ENCODE measurements around the gene SLIT1.
"Not testable (repeated sequence)": the region's sequence is repeated elsewhere in the genome, so short reads cannot be mapped to it uniquely, and the experiment has no call there.

The SLIT1 gene

DNA sequence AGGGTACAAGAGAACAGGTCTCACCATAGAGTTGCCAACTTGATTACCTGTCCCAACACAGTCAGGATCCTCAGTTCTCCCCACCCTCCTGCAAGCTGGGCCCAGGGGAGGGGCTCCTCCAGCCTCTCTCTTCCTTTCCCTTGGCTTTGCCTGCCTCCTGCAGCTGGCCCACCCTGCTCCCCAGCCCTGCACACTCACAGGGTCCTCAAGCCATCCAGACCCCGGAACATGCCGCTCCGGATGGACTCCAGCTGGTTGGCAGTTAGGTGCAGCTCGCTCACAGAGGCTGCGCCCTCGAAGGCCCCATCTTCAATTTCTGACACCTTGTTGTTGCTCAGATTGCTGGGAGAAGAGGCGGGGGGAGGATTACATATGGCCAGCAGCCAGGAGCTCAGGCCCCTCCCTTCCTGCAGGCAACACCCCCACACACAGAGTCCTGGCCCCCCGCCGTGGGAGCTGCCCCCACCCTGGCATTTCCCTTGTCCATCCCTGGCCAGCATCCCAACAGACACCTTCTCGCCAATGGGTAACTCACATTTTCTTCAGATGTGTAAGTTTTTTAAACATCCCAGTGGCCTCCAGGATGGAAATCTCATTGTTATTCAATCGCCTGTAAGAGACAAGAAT lies 139.2 kb downstream of the SLIT1 start:
- DNase-seq (ENCODE audit: low read depth in 2 of 2) = no peak

- DNase-seq (ENCODE audit: low read depth in 2 of 2) = no peak
Observed at GRCh38 chr10:97043563-97043855, 142.2 kb downstream of the SLIT1 start.

- DNase-seq (ENCODE audit: low read depth in 2 of 2) = no peak
Observed at GRCh38 chr10:97042716-97043562, 142.8 kb downstream of the SLIT1 start.

DNA sequence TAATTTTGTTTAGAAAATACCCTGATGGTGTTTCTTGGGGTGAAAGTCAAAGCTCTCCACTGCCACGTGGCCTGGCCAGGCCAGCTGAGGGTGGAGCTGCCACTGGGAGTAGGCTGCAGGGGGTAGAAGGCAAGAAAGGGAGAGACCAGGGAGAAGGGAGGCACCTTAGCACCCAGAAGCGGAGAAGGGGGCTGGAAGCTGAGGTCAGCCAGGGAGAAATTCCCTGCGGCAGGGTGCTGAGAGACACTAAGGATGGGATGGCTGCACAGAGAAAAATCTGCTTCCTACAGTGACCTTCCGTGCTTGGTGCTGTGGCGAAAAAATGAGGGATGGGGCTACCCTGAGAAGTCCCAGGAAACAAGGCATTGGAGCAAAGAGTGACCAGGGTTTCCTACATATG lies 143.7 kb downstream of the SLIT1 start:
- DNase-seq (ENCODE audit: low read depth in 2 of 2) = no peak

- DNase-seq (ENCODE audit: low read depth in 2 of 2) = no peak
Observed at GRCh38 chr10:97040706-97041105, 145.1 kb downstream of the SLIT1 start.

DNA sequence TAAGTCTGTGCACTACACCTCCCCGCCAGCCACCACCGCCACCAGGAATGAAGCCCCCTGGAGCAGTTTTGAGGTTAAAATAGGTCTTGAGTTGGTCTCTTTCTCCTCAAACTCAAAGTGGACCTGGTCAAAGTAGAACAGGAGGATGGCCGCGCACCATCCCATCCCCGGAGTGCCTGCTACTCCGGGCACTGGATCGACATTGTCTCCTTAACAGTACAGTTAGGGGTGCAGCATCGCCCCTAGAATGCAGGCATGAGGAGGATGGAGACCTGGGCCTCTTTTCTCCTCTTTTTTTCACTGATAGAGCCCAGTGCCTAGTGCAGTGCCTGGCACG lies 145.5 kb downstream of the SLIT1 start:
- no peak for DNase-seq (ENCODE audit: low read depth in 2 of 2)

- DNase-seq (ENCODE audit: low read depth in 2 of 2) = no peak
Observed at GRCh38 chr10:97039538-97040247, 146.1 kb downstream of the SLIT1 start.

- no peak for DNase-seq (ENCODE audit: low read depth in 2 of 2)
Observed at GRCh38 chr10:97038688-97039087, 147.1 kb downstream of the SLIT1 start.

GRCh38 chr10:97037365-97038361 lies 148.1 kb downstream of the SLIT1 start:
- peak; percentile 55 to 71 for DNase-seq (ENCODE audit: low read depth in 2 of 2)

- DNase-seq (ENCODE audit: low read depth in 2 of 2) = no peak
Observed at GRCh38 chr10:97034958-97035769, 150.6 kb downstream of the SLIT1 start.

DNA sequence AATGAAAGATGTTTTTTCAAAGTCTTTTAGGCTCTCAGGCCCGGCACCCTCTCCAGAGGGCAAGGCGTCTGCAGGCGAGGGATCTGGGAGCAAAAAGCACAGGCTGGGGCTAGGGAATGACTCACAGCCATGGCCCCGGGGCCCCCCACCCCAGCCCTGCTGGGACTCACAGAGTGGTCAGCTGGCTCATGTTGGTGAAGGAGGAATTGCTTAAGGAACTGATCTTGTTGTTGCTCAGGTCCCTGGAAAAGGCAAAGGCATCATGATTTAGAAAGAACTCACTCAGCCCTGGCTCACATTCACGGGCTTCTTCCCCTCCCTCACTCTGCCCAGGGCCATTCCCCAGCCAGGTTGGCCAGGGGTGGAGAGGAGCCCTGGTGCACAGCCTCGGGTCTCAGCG lies 151.5 kb downstream of the SLIT1 start:
- DNase-seq (ENCODE audit: low read depth in 2 of 2) = no peak

DNA sequence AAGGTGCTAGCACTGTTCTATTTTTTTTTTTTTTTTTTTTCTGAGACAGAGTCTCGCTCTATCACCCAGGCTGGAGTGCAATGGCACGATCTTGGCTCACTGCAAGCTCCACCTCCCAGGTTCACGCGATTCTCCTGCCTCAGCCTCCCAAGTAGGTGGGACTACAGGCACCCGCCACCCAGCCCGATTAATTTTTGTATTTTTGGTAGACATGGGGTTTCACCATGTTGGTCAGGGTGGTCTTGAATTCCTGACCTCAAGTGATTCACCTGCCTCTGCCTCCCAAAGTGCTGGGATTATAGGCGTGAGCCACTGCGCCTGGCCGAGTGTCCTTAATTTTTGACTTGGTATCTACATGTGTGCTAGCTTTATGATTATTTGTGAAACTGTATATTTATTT lies 151.9 kb downstream of the SLIT1 start:
- not testable (repeated sequence) for DNase-seq (ENCODE audit: low read depth in 2 of 2)

DNA sequence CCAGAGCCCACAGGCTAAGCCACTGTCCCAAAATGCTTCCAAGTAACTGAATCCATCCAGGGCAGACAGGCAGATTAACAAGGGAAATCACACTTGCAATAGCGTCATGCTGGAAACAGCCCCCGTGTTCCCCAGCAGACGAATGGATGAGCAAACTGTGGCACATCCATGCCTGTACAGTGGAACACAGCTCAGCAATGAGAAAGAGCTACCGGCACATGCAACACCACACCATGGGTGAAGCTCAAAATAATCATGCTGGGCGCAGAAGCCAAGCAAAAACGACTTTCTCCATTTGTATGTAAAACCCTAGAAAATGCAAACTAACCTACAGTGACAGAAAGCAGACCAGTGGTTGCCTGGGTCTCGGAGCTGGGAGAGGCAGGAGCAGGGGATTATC lies 153.1 kb downstream of the SLIT1 start:
- DNase-seq (ENCODE audit: low read depth in 2 of 2) = no peak

GRCh38 chr10:97031459-97031858 lies 154.3 kb downstream of the SLIT1 start:
- no peak for DNase-seq (ENCODE audit: low read depth in 2 of 2)

DNA sequence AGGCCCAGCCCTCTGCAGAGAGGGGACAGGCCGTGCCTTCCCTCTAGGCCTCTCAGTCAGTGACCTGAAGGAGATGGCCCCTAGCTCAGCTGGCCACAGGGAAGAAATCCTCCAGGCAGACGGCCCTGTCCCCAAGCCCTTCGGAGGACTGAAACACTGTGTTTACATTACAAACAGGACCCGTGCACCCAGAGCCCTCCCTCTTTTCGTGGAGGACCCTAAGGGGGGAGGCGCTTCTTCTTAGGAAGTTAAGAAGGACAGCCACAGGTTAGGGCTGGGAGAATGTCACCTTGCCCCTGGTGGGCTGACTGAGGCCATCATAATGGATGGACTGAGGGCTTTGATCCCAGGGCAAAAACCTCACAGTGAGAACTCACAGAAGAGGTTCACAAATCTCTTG lies 154.9 kb downstream of the SLIT1 start:
- DNase-seq (ENCODE audit: low read depth in 2 of 2) = no peak

GRCh38 chr10:97029271-97029670 lies 156.5 kb downstream of the SLIT1 start:
- DNase-seq (ENCODE audit: low read depth in 2 of 2) = no peak

DNA sequence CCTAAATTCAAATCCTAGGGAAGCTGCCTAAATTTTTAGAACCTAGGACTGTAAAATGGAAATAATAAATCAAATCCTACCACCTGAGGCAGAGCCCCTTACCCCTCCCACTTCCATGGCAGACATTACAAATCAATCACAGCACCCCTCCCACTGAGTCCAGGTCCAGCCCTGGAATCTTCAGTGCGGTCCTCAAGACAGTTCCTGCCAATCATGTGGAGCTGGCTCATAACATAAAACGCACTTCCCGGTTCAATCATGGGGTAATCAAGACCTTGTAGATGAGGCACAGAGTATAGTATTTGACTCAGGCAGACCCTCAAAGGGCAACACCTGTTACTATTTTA lies 157.0 kb downstream of the SLIT1 start:
- DNase-seq (ENCODE audit: low read depth in 2 of 2) = no peak

DNA sequence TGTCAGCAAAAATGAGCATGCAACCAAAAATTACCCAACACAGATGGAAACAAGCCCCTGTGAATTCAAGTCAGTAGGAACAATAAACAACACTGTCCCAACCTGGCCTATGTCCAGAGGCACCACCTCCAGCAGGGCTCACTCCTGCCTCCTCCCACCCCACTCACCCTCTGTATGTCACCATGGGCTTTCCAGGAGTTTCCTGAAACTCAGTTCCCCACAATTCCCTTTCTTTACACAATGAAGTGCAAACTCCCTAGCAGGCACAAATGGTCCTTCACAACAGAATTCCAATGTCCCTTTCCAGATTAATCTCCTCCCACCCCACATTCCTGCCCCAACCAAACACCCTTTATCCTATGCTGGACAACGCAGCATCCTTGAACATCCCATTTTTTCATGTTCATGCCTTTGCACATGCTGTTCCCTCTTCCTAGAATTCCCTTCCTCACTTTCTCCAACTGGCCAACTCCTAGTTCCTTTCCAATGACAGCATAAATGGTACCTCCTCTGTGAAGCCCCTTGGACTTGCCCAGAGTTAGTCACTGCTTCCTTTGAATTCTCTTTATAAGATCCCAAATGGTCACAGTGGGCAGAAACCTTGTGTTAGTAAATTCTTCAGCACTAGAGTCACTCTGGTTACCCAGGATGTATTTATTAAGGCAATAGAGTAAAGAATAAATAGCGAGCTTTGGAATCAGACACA lies 157.5 kb downstream of the SLIT1 start:
- no peak for DNase-seq (ENCODE audit: low read depth in 2 of 2)

DNA sequence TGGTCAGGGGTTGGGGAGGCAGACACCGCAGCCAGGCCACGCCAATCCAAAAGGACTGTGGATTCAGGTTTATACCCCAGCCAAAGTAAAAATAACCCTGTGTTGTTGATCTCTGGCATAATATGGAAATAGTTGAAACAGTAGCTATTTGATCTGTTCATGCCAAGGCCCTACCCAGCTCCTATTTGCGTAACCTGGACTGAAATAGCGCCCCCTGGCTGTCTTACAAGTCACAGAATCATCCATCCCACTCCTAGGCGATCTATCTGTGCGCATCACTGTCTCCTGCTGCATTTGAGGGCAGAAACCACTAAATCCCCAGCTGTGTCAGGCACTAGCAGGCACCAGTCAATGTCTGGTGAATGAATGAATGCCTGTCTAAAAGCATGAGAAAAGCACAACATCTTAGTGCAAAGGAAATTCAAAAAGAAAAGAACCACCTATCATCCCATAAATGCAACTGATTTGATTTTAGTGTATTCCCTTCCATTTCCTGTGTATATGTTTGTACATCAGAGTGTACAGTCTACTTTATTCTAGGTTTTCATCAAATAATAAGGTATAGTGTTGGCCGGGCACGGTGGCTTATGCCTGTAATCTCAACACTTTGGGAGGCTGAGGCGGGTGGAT lies 160.0 kb downstream of the SLIT1 start:
- DNase-seq (ENCODE audit: low read depth in 2 of 2) = peak; percentile 28 to 44
